ENCODE results near the gene GALK1.
"Not testable (repeated sequence)": the region's sequence is repeated elsewhere in the genome, so short reads cannot be mapped to it uniquely, and the experiment has no call there.

Gene GALK1

DNA sequence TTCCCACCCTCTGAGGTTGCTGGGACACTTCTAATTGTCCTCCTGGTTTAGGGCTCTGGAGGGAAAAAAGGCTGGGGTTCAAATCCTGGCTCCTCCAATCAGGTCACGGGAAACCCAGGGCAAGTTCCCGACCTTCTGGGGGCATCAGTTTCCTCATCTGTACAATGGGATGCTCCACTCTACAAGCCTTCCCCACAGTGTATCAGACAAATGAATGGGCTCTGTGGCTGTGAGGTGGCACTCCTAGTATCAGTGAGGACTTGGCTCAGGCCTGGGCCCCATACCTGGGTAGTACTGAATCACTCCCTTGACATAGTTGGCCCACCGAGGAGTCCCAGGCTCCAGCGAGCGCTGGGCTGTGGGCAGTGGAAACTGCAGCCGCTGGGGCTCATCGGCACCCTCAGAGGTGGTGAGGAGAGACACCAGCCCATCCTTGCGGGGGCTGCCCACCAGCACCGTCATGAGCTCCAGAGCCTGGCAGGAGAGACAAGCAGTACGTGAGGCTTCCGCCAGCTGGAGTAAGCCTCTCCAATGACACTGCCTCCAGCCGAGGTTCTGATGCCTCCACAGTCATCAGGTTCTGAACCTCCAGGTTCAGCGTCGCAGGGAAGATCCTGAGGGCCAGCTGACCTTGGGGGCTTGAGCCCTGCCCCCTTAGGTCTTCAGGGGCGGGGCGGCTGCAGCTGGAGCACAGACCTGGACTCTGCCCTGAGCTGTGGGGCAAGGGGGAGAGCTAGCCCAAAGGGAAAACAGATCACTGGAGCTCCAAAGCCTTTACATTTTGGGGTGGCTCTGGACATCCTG, 1.2 kb downstream of the GALK1 start:
- no peak for DNase-seq (ENCODE audit: low read depth)

DNA sequence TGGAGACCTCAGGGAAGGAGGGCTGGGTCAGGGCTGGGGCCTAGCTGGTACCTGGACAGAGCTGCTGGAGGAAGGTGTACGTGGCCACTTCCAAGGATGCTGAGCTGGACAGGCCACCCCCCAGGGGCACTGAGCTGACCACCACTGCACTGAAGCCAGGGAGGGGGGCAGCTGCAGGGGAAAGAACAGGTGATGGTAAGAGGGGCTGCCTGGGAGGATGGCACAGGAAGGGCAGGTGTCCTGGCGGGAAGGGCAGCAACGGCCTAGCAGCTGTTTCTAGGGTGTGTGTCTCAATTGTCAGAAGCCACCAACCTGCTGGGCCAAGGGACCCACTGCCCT, 1.8 kb downstream of the GALK1 start:
- DNase-seq (ENCODE audit: low read depth): no peak

DNA sequence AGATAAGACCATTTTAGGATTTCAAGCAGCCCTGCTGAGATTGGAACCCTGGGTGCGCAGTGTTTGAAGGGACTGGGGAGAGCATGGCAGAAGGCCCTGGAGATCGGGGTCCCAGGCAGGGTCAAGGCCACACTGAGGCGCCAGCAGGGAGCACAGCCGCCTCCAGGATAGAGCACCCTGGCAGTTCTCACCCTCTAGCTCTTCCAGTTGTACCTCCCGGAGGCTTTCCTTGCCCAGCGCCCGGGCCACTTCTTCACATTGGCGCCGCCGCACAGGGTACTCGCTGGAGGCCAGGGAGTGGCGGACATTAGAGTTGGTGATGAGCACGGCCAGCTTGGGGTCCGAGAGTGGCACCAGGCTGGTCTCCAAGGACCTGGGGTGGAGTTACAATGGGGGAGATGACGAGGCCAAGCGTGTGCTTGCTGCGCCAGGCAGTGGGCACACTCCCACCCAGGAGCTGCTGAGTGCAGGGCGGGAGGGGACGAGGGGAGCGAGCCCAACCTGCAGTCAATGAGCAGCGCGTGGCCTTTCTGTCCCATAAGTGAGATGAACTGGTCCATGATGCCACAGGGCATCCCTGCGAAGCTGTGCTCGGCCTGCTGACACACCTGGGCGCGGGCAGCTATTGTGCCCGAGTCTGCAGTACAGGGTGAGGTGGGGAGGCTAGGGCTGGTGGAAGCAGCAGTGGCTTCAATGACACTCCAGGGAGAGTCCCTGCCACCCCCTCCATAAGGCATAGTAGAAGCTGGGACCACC, 2.3 kb downstream of the GALK1 start:
- DNase-seq (ENCODE audit: low read depth): no peak

- not testable (repeated sequence) for DNase-seq (ENCODE audit: low read depth)
These were observed 4.9 kb downstream of the GALK1 start for GRCh38 chr17:75759978-75760640.

DNA sequence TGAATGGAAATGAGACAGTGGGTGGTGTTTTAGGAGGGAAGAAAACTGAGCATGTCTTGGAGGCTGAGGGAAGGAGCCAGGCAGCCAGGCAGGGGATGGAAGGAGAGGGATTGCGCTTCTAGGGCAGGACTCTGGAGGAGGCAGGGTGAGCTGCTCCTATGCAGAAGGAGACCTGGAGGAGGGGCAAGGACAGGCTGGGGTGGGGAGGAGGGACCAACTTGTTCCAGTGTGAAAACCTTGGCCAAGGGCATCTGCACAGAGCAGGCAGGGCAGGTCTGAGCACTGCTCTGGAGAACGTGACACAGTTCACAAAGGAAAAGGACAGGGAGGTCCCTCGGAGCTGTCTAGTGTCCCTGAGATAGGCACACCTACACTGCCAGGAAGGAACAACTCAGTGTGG, 5.5 kb downstream of the GALK1 start:
- DNase-seq (ENCODE audit: low read depth): no peak

- no peak for DNase-seq (ENCODE audit: low read depth)
These were observed 6.7 kb downstream of the GALK1 start for GRCh38 chr17:75758131-75758905.

DNA sequence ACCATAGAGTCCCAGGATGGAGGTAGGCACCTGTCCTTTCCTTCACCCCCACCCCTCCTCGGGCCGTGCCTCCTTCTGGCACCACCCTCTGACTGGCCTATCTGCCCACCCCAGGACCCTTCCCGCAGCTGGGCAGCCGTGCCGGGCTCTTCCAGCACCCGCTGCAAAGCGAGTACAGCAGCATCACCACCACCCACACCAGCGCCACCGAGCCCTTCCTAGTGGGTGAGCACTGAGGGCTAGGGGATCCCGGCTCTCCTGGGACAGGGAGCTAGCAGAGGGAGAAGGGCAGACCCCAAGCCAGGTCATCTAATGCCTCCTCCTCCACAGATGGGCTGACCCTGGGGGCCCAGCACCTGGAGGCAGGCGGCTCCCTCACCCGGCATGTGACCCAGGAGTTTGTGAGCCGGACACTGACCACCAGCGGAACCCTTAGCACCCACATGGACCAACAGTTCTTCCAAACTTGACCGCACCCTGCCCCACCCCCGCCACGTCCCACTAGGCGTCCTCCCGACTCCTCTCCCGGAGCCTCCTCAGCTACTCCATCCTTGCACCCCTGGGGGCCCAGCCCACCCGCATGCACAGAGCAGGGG, 7.8 kb downstream of the GALK1 start:
- DNase-seq (ENCODE audit: low read depth): no peak

DNA sequence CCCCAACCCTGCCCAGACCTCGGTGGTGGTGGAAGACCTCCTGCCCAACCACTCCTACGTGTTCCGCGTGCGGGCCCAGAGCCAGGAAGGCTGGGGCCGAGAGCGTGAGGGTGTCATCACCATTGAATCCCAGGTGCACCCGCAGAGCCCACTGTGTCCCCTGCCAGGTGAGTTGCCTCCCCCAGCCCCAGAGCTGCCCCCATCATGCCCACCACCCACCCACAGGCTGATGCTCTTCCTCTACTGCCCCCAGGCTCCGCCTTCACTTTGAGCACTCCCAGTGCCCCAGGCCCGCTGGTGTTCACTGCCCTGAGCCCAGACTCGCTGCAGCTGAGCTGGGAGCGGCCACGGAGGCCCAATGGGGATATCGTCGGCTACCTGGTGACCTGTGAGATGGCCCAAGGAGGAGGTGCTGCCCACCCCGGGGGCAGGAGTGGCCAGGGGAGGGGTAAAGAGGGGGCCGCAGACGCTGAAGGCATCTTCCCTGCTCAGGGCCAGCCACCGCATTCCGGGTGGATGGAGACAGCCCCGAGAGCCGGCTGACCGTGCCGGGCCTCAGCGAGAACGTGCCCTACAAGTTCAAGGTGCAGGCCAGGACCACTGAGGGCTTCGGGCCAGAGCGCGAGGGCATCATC, 8.4 kb downstream of the GALK1 start:
- no peak for DNase-seq (ENCODE audit: low read depth)

GRCh38 chr17:75755990-75756389, 9.0 kb downstream of the GALK1 start:
- no peak for DNase-seq (ENCODE audit: low read depth)

GRCh38 chr17:75755205-75755901, 9.6 kb downstream of the GALK1 start:
- no peak for DNase-seq (ENCODE audit: low read depth)

- DNase-seq (ENCODE audit: low read depth): no peak
These were observed 10.4 kb downstream of the GALK1 start for GRCh38 chr17:75754378-75755204.

GRCh38 chr17:75753514-75754377, 11.2 kb downstream of the GALK1 start:
- peak; percentile 60 for DNase-seq (ENCODE audit: low read depth)

DNA sequence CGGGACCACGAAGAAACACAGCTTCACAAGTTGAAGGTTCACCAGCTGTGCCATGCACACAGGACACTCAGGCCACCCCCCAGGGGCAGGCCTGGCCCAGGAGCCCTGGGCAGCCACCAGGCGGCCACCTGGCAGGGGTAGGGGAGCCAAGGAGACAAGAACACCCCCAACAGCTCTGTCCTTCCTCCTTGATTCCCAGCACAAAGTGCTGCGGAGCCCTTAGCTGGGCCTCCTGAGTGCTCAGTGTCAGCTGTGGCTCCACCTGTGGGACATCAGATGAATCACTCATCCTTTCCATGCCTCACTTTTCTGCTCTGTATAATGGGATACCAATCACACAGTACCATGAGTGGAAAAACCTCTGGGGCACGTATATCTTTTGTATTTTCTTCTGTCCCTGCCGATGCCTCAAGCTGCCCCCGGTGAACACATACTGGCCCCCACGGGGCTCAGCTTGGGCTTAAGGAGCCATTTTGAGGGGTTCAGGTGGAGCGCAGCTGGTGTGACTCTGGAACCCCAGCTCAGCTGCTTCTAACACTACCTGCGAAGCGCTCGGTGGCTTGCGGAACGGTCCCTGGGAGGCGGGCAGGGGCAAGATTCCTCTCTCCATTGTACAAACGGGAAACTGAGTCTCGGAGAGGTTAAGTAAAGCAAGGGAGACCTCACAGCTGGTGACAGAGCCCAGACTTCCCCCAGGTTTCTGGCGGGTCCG, 12.0 kb downstream of the GALK1 start:
- DNase-seq (ENCODE audit: low read depth): no peak

GRCh38 chr17:75752405-75752709, 12.6 kb downstream of the GALK1 start:
- no peak for DNase-seq (ENCODE audit: low read depth)

- no peak for DNase-seq (ENCODE audit: low read depth)
These were observed 13.2 kb downstream of the GALK1 start for GRCh38 chr17:75751676-75752404.

DNA sequence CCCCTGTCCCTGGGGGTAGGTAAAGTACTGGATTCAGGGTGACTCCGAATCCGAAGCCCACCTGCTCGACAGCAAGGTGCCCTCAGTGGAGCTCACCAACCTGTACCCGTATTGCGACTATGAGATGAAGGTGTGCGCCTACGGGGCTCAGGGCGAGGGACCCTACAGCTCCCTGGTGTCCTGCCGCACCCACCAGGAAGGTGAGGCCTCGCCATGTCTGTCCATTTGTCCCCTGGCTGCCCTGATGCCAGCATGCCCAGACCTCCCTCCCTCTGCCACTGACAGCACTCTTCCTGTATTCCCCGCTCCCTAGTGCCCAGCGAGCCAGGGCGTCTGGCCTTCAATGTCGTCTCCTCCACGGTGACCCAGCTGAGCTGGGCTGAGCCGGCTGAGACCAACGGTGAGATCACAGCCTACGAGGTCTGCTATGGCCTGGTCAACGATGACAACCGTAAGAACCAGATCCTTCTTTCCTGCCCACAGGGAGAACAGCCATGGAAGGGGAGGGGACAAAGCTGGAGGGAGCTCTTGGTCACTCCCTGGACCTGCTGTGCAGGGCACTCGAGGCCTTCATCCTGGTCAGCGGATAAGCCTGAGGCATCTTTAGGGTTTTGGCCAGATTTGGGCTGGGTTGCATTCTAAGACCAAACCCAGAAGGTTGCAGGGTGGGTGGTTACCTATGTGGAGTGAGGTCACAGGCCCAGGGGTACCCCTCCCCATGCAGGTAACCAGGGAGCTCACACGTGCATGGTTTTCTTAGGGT, 14.2 kb downstream of the GALK1 start:
- no peak for DNase-seq (ENCODE audit: low read depth)
